Erythroblast (primary cell): ENCODE results near the gene RAB15.
"Not testable (repeated sequence)": the region's sequence is repeated elsewhere in the genome, so short reads cannot be mapped to it uniquely, and the experiment has no call there.

Experiments
- DNase-seq, 2 experiments: peaks; one replicate each; lab custom pipeline; 2025; lab: John Stamatoyannopoulos, UW
- GATA1 ChIP-seq: IDR thresholded peaks from 2 replicates; pipeline ENCODE4 v1.6.1; 2011; ENCODE audit warnings: low read depth, mild to moderate bottlenecking, control low read depth, low read length, moderate library complexity
- POLR2A ChIP-seq: IDR thresholded peaks from 2 replicates; pipeline ENCODE4 v1.6.1; 2011; ENCODE audit warnings: mild to moderate bottlenecking, low read length

RAB15 gene

DNA sequence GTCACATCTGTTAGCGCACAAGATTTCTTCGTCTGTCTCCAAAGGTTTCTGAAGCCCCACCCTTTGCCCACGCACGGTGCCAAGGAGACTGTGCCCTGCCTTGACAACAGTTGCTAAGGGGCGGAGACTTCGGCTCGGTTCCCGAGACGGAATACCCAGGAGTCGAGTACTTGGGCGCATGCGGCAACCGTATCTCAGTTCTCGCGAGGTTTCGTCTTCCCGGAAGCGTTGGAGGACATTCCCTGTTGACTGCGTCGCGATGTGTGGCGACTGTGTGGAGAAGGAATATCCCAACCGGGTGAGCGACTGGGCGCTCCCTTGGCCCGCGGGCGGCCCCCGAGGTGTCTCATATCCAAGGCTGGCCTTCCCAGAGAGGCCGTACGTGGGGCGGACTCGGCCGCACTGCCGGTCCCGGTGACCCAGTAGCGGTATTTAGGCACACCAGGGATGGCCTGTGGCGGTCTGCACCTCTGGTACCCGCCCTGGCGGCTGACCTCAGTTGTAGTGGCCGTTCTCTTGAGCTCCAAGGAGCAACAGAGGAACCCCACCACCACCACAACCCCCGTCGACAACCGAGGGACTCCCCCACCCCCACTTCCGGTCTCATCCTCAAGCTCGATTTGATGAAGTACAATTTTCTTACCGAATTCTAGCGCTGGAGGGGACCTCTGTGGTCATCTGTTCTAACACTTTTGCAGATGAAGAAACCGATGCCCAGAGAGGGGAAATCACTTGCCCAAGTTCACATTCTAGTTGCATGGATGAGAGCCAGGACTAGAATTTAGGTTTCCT is 57.7 kb downstream of the RAB15 start, which contains the start of gene CHURC1:
Gene CHURC1 (plus strand): TSS at position 219 of the 792 bp plus-strand sequence. CDS start 41 bp downstream, at position 260.
- TF ChIP-seq POLR2A (peak; percentile 94), GATA1 (no peak)
- DNase-seq = peak; percentile 95 to 97

DNA sequence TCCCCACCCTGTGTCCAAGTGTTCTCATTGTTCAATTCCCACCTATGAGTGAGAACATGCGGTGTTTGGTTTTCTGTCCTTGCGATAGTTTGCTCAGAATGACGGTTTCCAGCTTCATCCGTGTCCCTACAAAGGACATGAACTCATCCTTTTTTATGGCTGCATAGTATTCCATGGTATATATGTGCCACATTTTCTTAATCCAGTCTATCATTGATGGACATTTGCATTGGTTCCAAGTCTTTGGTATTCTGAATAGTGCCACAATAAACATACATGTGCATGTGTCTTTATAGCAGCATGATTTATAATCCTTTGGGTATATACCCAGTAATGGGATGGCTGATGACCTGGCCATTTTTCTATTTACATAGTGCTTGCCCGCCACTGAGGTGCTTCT is 58.7 kb downstream of the RAB15 start:
- DNase-seq = not testable (repeated sequence)

GRCh38 chr14:64912261-64912660 is 59.9 kb downstream of the RAB15 start:
- peak; percentile 10 to 47 for DNase-seq
- TF ChIP-seq POLR2A (no peak), GATA1 (no peak)

DNA sequence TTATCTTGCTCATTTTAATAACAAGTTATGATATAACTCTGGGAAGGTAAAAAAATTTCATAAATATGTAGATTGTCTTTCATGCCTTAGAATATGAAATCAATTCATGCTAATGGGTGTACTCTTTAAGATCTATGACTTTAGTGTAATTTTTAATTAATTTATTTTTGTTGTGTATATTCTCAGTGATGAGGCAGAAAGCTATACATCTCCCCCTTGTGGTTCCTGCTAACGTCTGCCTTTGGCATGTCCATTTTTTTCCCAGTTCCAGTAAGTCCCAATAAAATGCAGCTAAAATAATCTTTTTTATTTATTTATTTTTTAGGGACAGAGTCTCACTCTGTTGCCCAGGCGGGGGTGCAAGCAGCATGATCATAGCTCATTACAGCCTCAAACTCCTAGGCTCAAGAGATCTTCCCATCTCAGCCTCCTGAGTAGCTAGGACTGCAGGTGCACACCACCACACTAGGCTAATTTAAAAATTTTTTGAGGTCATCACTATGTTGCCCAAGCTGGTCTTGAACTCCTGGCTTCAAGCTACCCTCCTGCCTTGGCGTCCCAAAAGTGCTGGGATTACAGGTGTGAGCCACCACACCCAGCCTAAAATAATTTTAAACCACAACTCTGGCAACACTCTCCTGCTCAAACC is 61.2 kb downstream of the RAB15 start:
- no peak for TF ChIP-seq GATA1
- TF ChIP-seq POLR2A = no peak
- DNase-seq = peak; percentile 22 to 43

DNA sequence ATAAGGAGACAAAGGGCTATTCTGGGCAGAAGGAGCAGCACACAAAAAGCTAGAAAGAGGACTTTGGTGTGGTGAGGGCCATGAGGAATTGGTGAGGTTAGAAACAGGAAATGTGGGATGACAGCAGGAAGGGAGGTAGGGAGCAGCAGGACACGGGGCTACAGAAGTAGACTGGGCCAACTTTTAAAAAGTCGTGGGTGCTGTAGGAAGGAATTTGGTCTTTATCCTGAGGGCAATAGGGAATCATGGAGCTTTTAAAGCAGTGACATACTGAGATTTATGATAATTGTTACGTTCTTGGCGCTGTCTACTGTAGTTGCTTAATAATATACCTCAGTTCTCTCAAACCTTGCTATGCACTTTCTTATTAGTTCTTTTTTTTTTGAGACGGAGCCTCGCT is 66.1 kb downstream of the RAB15 start:
- TF ChIP-seq POLR2A = no peak
- DNase-seq = no peak

DNA sequence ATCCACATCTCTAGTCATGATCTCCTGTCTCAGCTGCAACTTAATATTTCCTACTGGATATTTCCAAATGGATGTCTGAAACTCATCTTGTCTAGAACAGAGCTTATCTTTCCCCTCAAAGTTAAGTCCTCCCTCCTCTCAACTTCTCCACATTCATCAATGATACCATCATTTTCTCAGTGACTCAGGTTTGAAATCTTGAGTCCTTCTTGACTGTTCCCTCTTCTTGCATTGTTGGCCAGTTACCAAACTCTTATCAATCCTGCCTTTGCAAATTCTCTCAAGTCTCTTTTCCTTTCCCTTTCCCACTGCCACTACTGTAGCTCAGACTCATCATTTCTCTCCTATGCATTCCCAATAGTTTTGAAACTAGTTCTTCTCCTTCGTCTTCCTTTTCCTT is 72.2 kb downstream of the RAB15 start:
- DNase-seq = peak; percentile 43 to 57
- TF ChIP-seq GATA1 (no peak), POLR2A (no peak)
